PC-3 (cell line): Measurements from ENCODE around the gene IGFALS. TPM values are rescaled to one million over a fixed set of nuclear protein-coding genes. Genes with fewer than 3 reads are reported as not detected.

Source experiments
- ATAC-seq: fragments of 200-7000 bp; cut with Tn5 transposase; 2 replicates; pipeline ENCODE4 v1.9.1; 2020; ENCODE audit warnings: mild to moderate bottlenecking, moderate library complexity
- BruUV-seq: library from RNA; stranded (reverse); fragments of 400-500 nt; replicated peaks from 2 replicates; lab custom pipeline; 2021; lab: Mats Ljungman, UMichigan
- CTCF ChIA-PET: fragments of 300-600 bp; sonication (Branson Sonifier 250); formaldehyde crosslinking; loops from one replicate; lab custom pipeline; 2022; ENCODE audit warnings: antibody characterized with exemption; lab: Charles Lee
- POLR2A ChIA-PET: fragments of 300-600 bp; sonication (Branson Sonifier 250); formaldehyde crosslinking; loops from one replicate; lab custom pipeline; 2022; ENCODE audit warnings: antibody characterized with exemption; ENCODE audit not compliant: unreplicated experiment; lab: Charles Lee
- DNase-seq: peaks from one replicate; pipeline ENCODE4 v3.0.0-alpha.2; 2015
- H2AFZ ChIP-seq: fragments of 300-600 bp; sonication (generic); 2 replicates; pipeline ENCODE4 v1.6.0; 2016; ENCODE audit warnings: antibody characterized with exemption, low read length
- H3F3A ChIP-seq: fragments of 300-600 bp; sonication (generic); one replicate; pipeline ENCODE4 v1.6.0; 2017; ENCODE audit warnings: antibody characterized with exemption, low read length, control low read depth, mild to moderate bottlenecking; ENCODE audit not compliant: unreplicated experiment
- H3K27ac ChIP-seq: fragments of 300-600 bp; sonication (generic); 2 replicates; pipeline ENCODE4 v1.5.1; 2016; ENCODE audit warnings: mild to moderate bottlenecking, low read length
- H3K27me3 ChIP-seq: fragments of 300-600 bp; sonication (generic); 2 replicates; pipeline ENCODE4 v1.6.1; 2016; ENCODE audit warnings: low read length, mixed read lengths
- H3K36me3 ChIP-seq: fragments of 300-600 bp; sonication (generic); 2 replicates; pipeline ENCODE4 v1.6.1; 2016; ENCODE audit warnings: low read depth, mixed run types, low read length, mixed read lengths
- H3K4me1 ChIP-seq: fragments of 300-600 bp; sonication (generic); 2 replicates; pipeline ENCODE4 v1.5.1; 2016; ENCODE audit warnings: low read length; ENCODE audit not compliant: insufficient read depth
- H3K4me2 ChIP-seq: fragments of 300-600 bp; sonication (generic); 2 replicates; pipeline ENCODE4 v1.6.0; 2016; ENCODE audit warnings: low read length
- H3K4me3 ChIP-seq: fragments of 300-600 bp; sonication (generic); 2 replicates; pipeline ENCODE4 v1.5.1; 2016; ENCODE audit warnings: mild to moderate bottlenecking, low read length, mixed read lengths
- H3K79me2 ChIP-seq: fragments of 300-600 bp; sonication (generic); 2 replicates; pipeline ENCODE4 v1.6.1; 2017; ENCODE audit warnings: low read length, mixed read lengths
- H3K9ac ChIP-seq: fragments of 300-600 bp; sonication (generic); 2 replicates; pipeline ENCODE4 v1.6.0; 2016; ENCODE audit warnings: mild to moderate bottlenecking, low read length
- H3K9me2 ChIP-seq: fragments of 300-600 bp; sonication (generic); replicated peaks from 2 replicates; pipeline ENCODE4 v1.6.1; 2016; ENCODE audit warnings: mixed run types, low read length, mixed read lengths
- H3K9me3 ChIP-seq: fragments of 300-600 bp; sonication (generic); 2 replicates; pipeline ENCODE4 v1.6.1; 2016; ENCODE audit warnings: low read length, mixed read lengths
- H4K20me1 ChIP-seq: fragments of 300-600 bp; sonication (generic); 2 replicates; pipeline ENCODE4 v1.6.1; 2016; ENCODE audit warnings: low read length, mixed read lengths
- EZH2 ChIP-seq: fragments of 300-600 bp; sonication (generic); IDR thresholded peaks from one replicate; pipeline ENCODE4 v1.6.1; 2017; ENCODE audit warnings: antibody characterized with exemption, mild to moderate bottlenecking, low read length; ENCODE audit not compliant: unreplicated experiment
- EZH2phosphoT487 ChIP-seq: fragments of 300-600 bp; sonication (generic); IDR thresholded peaks from 2 replicates; pipeline ENCODE4 v1.6.1; 2018; ENCODE audit warnings: mild to moderate bottlenecking, antibody characterized with exemption, low read length, borderline replicate concordance
- intact Hi-C: fragments of 100-400 bp; cut with micrococcal nuclease; formaldehyde crosslinking; loops from 2 replicates; pipeline ENCODE4 v1.9.0; 2023
- total RNA-seq: library from RNA; depleted of rRNA; stranded (reverse); fragments of >200 nt; gene quantifications from 2 replicates; pipeline ENCODE4 v1.2.3, GENCODE V29; 2014
- TF ChIP-seq, protein P1 (sequence below): fragments of 300-600 bp; sonication (generic); conservative IDR thresholded peaks from 2 replicates; pipeline ENCODE4 v1.5.1; 2017; ENCODE audit warnings: antibody characterized with exemption, low read depth, mild to moderate bottlenecking, low read length

Gene IGFALS
- total RNA-seq, 1 experiment from 2014 or later: not detected

DNA sequence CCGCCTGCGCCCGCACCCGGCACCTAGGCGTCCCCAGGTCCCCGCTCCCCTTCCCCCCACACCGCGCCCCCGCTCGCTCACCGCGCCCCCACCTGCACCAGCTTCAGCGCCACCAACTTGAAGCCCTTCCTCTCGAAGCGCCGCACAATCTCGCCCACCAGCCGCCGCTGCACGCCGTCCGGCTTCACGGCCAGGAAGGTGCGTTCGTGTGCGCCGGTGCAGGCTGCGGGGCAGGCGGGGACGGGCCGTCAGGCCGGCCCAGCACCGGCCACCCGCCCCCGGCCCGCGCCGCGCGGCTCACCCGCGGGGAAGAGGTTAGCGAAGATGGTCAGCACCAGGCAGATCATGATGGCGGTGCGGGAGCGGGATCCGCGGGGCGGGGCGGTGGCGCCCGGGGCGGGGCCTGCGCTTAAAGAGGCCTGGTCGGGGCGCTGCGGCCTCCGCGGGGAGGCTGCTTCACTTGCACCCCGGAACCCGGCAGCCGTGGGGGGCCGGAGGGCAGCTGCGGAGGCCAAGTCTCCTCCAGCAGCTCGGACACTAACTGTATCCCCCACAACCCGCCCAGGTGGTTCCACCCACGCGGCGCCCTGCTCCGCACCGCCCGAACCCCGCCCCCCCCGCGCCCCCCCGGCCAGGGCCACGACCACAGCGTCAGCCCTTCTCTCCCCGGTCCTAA, 22.2 kb downstream of the IGFALS start, which contains the start of gene NME3:
TSS of gene NME3 (minus strand) at position 356 of the 676 bp plus-strand sequence. CDS start at position 347, 9 bp downstream.
- no peaks in the 10 kb centered on the region for H3K27me3 ChIP-seq
- H2AFZ ChIP-seq: 0 out of 2 replicates have a peak within 1 kb of the TSS, but pooled peaks have one; percentile 64
- ATAC-seq (peak; percentile 32), DNase-seq (peak; percentile 58)
- peaks cover 3% of the 10 kb centered on the region; the same call in 1 of the 2 replicates for H4K20me1 ChIP-seq
- peak within 1 kb of the TSS; percentile 86 for H3K4me3 ChIP-seq
- intact Hi-C loops: loop anchor here (5.0 kb wide), 1 partner anchor 94 kb away; the partner anchor contains the start of gene JPT2
- TF ChIP-seq, protein P1, sequence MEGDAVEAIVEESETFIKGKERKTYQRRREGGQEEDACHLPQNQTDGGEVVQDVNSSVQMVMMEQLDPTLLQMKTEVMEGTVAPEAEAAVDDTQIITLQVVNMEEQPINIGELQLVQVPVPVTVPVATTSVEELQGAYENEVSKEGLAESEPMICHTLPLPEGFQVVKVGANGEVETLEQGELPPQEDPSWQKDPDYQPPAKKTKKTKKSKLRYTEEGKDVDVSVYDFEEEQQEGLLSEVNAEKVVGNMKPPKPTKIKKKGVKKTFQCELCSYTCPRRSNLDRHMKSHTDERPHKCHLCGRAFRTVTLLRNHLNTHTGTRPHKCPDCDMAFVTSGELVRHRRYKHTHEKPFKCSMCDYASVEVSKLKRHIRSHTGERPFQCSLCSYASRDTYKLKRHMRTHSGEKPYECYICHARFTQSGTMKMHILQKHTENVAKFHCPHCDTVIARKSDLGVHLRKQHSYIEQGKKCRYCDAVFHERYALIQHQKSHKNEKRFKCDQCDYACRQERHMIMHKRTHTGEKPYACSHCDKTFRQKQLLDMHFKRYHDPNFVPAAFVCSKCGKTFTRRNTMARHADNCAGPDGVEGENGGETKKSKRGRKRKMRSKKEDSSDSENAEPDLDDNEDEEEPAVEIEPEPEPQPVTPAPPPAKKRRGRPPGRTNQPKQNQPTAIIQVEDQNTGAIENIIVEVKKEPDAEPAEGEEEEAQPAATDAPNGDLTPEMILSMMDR: no peak
- no peak for TF ChIP-seq EZH2
- TF ChIP-seq EZH2phosphoT487: no peak
- H3K4me1 ChIP-seq: peaks cover 12% of the 10 kb centered on the region; the same call in 1 of the 2 replicates
- H3K27ac ChIP-seq: peak within 1 kb of the TSS; percentile 65
- no peaks in the 10 kb centered on the region for H3K9me2 ChIP-seq
- no peaks in the 10 kb centered on the region for H3K36me3 ChIP-seq
- H3K4me2 ChIP-seq: peak within 1 kb of the TSS; percentile 100
- H3K9ac ChIP-seq: peak within 1 kb of the TSS; percentile 93
- H3F3A ChIP-seq: no peaks in the 10 kb centered on the region
- CTCF ChIA-PET: no interaction called here
- H3K79me2 ChIP-seq: peaks cover 34% of the 10 kb centered on the region
- POLR2A ChIA-PET: interaction anchor here (0.5 kb wide), 1 partner anchor 25 kb away, joined by 3 read pairs; no protein-coding TSS in a partner anchor
- H3K9me3 ChIP-seq: no peaks in the 10 kb centered on the region
- BruUV-seq: no TSS peak

DNA sequence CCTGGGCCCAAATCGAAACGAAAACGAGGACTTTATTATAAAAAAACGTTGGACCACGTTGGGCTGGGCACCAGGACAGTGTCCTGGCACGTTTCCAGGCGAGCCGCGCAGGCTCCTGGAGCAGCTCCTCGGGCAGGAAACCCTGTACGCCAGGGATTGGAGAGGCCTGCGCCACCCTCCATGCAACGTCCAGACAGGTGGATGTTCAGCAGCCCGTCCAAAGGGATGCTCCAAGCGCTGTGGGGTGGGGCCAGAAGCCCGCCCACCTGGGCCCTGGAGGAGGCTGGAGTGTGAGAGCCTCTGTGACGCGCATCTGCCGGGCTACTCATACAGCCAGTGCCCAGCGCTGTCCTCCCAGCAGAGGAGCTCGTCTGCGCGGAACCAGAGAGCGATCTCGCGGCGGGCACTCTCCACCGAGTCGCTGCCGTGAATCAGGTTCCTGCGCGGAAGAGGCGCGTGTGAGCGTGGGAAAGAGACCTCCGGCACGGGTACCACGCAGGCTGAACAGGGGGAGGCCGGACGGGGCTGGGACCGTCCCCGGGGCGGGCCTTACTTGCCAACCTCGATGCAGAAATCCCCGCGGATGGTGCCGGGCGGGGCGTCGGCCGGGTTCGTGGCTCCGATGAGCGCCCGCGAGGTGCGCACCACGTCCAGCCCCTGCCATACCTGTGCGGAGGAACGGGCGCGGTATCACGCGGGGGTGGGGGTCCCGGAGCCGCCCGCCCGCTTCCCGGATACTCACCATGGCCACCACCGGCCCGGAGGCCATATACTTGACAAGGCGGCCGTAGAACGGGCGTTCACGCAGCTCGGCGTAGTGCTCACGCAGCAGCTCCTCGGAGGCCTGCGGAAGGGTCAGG, 22.9 kb downstream of the IGFALS start:
- Histone ChIP-seq H3K4me1 (peaks cover 12% of the 10 kb centered on the region; the same call in 1 of the 2 replicates), H3K4me3 (peak overlapping the region; percentile 86), H3K4me2 (peak overlapping the region; percentile 100), H3K79me2 (peaks cover 34% of the 10 kb centered on the region), H3K9ac (peak overlapping the region; percentile 93), H3K27ac (no peak overlapping the region), H3K27me3 (no peaks in the 10 kb centered on the region), H3K9me2 (no peaks in the 10 kb centered on the region), H3K9me3 (no peaks in the 10 kb centered on the region), H3F3A (no peaks in the 10 kb centered on the region), H4K20me1 (peaks cover 3% of the 10 kb centered on the region; the same call in 1 of the 2 replicates), H3K36me3 (no peaks in the 10 kb centered on the region), H2AFZ (no peak overlapping the region)
- POLR2A ChIA-PET: interaction anchor here (0.5 kb wide), 2 partner anchors 24 to 637 kb away, joined by 3 to 4 read pairs; no protein-coding TSS in a partner anchor
- TF ChIP-seq EZH2 (no peak), EZH2phosphoT487 (no peak)
- TF ChIP-seq, protein P1: no peak
- peak; percentile 60 for DNase-seq
- BruUV-seq: TSS peak; percentile 17
- CTCF ChIA-PET: no interaction called here
- ATAC-seq: peak; percentile 48
- intact Hi-C loops: loop anchor here (5.0 kb wide), 1 partner anchor 93 kb away; the partner anchor contains the start of gene JPT2
